Endothelial cell of umbilical vein (primary cell): ENCODE results near the gene SPNS1. TPM values are rescaled to one million over a fixed set of nuclear protein-coding genes. Genes with fewer than 3 reads are reported as not detected.

Experiments used
- BruUV-seq: library from RNA; stranded (reverse); fragments of 400-500 nt; replicated peaks from 2 replicates; lab custom pipeline; 2021; lab: Mats Ljungman, UMichigan
- CTCF ChIA-PET: fragments of 300-600, 350-600 bp; sonication (Branson Sonifier 250); formaldehyde crosslinking; loops from one replicate; lab custom pipeline; 2021; ENCODE audit warnings: antibody characterized with exemption, inconsistent platforms; lab: Charles Lee
- POLR2A ChIA-PET: fragments of 300-600, 350-600 bp; sonication (Branson Sonifier 250); formaldehyde crosslinking; loops from one replicate; lab custom pipeline; 2021; ENCODE audit warnings: antibody characterized with exemption, inconsistent platforms; lab: Charles Lee
- DNase-seq: peaks from one replicate; pipeline ENCODE4 v3.0.0-alpha.2; 2011; ENCODE audit warnings: low read depth, low spot score
- FAIRE-seq: peaks from 2 replicates; lab custom pipeline; 2011; peaks lifted over from hg19 to GRCh38; lab: Jason Lieb, UNC
- H2AFZ ChIP-seq: 2 replicates; pipeline ENCODE4 v1.6.0; 2012; ENCODE audit warnings: low read depth, low read length, control low read depth, inconsistent platforms
- H3K27ac ChIP-seq: 2 replicates; pipeline ENCODE4 v1.5.1; 2011; ENCODE audit warnings: low read depth, mild to moderate bottlenecking, control low read depth, low read length, moderate library complexity; ENCODE audit not compliant: insufficient read depth
- H3K27me3 ChIP-seq, 2 experiments: 2 replicates each; pipeline versions ENCODE4 v1.6.0 to v1.6.1; 2011; ENCODE audit warnings: low read length in 2 of 2, mixed read lengths in 1 of 2; ENCODE audit not compliant: control insufficient read depth in 2 of 2, insufficient read depth in 2 of 2
- H3K36me3 ChIP-seq, 2 experiments: 2 replicates in 1 of 2; 3 replicates in 1 of 2; pipeline ENCODE4 v1.5.1; 2011; ENCODE audit warnings: low read length in 2 of 2, mild to moderate bottlenecking in 1 of 2, moderate library complexity in 1 of 2; ENCODE audit not compliant: control insufficient read depth in 2 of 2, insufficient read depth in 2 of 2; ENCODE audit errors: extremely low read depth in 1 of 2
- H3K4me1 ChIP-seq: 3 replicates; pipeline ENCODE4 v1.5.1; 2011; ENCODE audit warnings: mild to moderate bottlenecking, low read length; ENCODE audit not compliant: control insufficient read depth, insufficient read depth; ENCODE audit errors: extremely low read depth
- H3K4me2 ChIP-seq: 2 replicates; pipeline ENCODE4 v1.6.1; 2011; ENCODE audit warnings: low read length, control low read depth, mixed read lengths; ENCODE audit not compliant: insufficient read depth
- H3K4me3 ChIP-seq, 3 experiments: fragments of 200-600 bp in 1 of 3; sonication (generic), shearing (Covaris generic) in 1 of 3; replicated peaks in 1 of 3; 2 replicates each; pipeline ENCODE4 v1.5.1; 2011 to 2016; ENCODE audit warnings: control low read depth in 3 of 3, low read length in 3 of 3, mild to moderate bottlenecking in 2 of 3, inconsistent platforms in 1 of 3, low read depth in 1 of 3, moderate library complexity in 1 of 3; ENCODE audit not compliant: insufficient read depth in 1 of 3
- H3K79me2 ChIP-seq: 2 replicates; pipeline ENCODE4 v1.6.0; 2012; ENCODE audit warnings: low read length, inconsistent platforms; ENCODE audit not compliant: control insufficient read depth, insufficient read depth
- H3K9ac ChIP-seq: replicated peaks from 2 replicates; pipeline ENCODE3; 2011; ENCODE audit warnings: low read length, control low read depth; ENCODE audit not compliant: insufficient read depth; ENCODE audit errors: extremely low read depth
- H3K9me1 ChIP-seq: replicated peaks from 3 replicates; pipeline ENCODE4 v1.6.0; 2011; ENCODE audit warnings: mild to moderate bottlenecking, low read length; ENCODE audit not compliant: control insufficient read depth, insufficient read depth; ENCODE audit errors: extremely low read depth
- H3K9me3 ChIP-seq: replicated peaks from 2 replicates; pipeline ENCODE4 v1.5.1; 2012; ENCODE audit warnings: low read length, inconsistent platforms; ENCODE audit not compliant: control insufficient read depth, insufficient read depth
- H4K20me1 ChIP-seq: replicated peaks from 2 replicates; pipeline ENCODE3; 2011; ENCODE audit warnings: mild to moderate bottlenecking, low read length; ENCODE audit not compliant: control insufficient read depth, insufficient read depth; ENCODE audit errors: extremely low read depth
- CTCF ChIP-seq, 2 donors: IDR thresholded peaks; 1 replicate in 1 of 2; 2 replicates in 1 of 2; pipeline ENCODE4 v1.5.1; 2011; ENCODE audit warnings: low read length in 2 of 2, mild to moderate bottlenecking in 2 of 2, moderate library complexity in 2 of 2, control low read depth in 1 of 2, inconsistent platforms in 1 of 2, low read depth in 1 of 2; ENCODE audit not compliant: insufficient read depth in 1 of 2; ENCODE audit errors: extremely low read depth in 1 of 2
- EZH2 ChIP-seq: IDR thresholded peaks from 2 replicates; pipeline ENCODE4 v1.6.1; 2012; ENCODE audit warnings: borderline replicate concordance, low read depth, mild to moderate bottlenecking, moderate library complexity, low read length, inconsistent platforms; ENCODE audit not compliant: severe bottlenecking
- FOS ChIP-seq: IDR thresholded peaks from 2 replicates; pipeline ENCODE4 v1.6.1; 2011; ENCODE audit warnings: mild to moderate bottlenecking, low read length, moderate library complexity, borderline replicate concordance; ENCODE audit not compliant: insufficient read depth
- GATA2 ChIP-seq: IDR thresholded peaks from 2 replicates; pipeline ENCODE4 v1.7.0; 2011; ENCODE audit warnings: low read depth, mild to moderate bottlenecking, moderate library complexity, mixed read lengths, low read length; ENCODE audit not compliant: insufficient read length, insufficient read depth
- JUN ChIP-seq: IDR thresholded peaks from 2 replicates; pipeline ENCODE4 v1.6.1; 2011; ENCODE audit warnings: borderline replicate concordance, low read depth; ENCODE audit not compliant: insufficient read length, insufficient read depth
- MAX ChIP-seq: IDR thresholded peaks from 2 replicates; pipeline ENCODE4 v1.6.1; 2011; ENCODE audit not compliant: insufficient read depth, insufficient read length
- MYC ChIP-seq: IDR thresholded peaks from one replicate; pipeline ENCODE4 v1.6.1; 2011; ENCODE audit warnings: mild to moderate bottlenecking, low read depth, low read length
- POLR2A ChIP-seq: IDR thresholded peaks from 2 replicates; pipeline ENCODE4 v1.6.1; 2012; ENCODE audit warnings: low read depth, mild to moderate bottlenecking, control low read depth, low read length
- POLR2AphosphoS5 ChIP-seq: IDR thresholded peaks from 2 replicates; pipeline ENCODE4 v1.6.1; 2012; ENCODE audit warnings: low read depth, mild to moderate bottlenecking, control low read depth, low read length, moderate library complexity; ENCODE audit not compliant: insufficient read depth
- dilution Hi-C: fragments of 300-500 bp; cut with MboI; formaldehyde crosslinking; loops from one replicate; pipeline ENCODE4 v1.15.0; 2019; ENCODE audit warnings: low sequenced_read_pairs; ENCODE audit not compliant: extremely low pct_ligation_motif_present
- intact Hi-C: fragments of 100-400 bp; cut with micrococcal nuclease; formaldehyde crosslinking; loops from one replicate; pipeline ENCODE4 v1.10.0; 2022
- polyA plus RNA-seq, 4 experiments: library from polyadenylated mRNA; depleted of rRNA in 3 of 4; stranded (reverse) in 3 of 4; unstranded in 1 of 4; fragments of >200 nt; gene quantifications; 2 replicates each; pipeline versions ENCODE4 v1.2.1 to v1.2.3, GENCODE V29; 2011 to 2012; ENCODE audit warnings: missing spikeins in 1 of 4
- total RNA-seq: library from RNA; stranded (reverse); gene quantifications from 2 replicates; pipeline ENCODE4 v1.2.3, GENCODE V29; 2021

The SPNS1 gene
- total and polyA plus RNA-seq, 2 donors (not counting 3 experiments of a cell fraction or from before 2014, with no cell fraction given), result 65.2 to 133 TPM

GRCh38 chr16:28999577-28999976 lies 25.0 kb downstream of the SPNS1 start:
- POLR2A ChIA-PET, result no interaction called here
- BruUV-seq, result no TSS peak
- dilution Hi-C loops, result no loop called here

More at GRCh38 chr16:28999577-28999976, 25.0 kb downstream of the SPNS1 start:
- no peaks in the 10 kb centered on the region for H3K36me3 ChIP-seq
- H4K20me1 ChIP-seq, result no peaks in the 10 kb centered on the region
- FAIRE-seq, result no peak
- H3K9me3 ChIP-seq, result no peaks in the 10 kb centered on the region
- no peak overlapping the region for H2AFZ ChIP-seq
- no peak overlapping the region for H3K9ac ChIP-seq
- CTCF ChIA-PET, result interaction anchor here (2.6 kb wide), 1 partner anchor 26 kb away, joined by 7 read pairs; no protein-coding TSS in a partner anchor
- H3K4me2 ChIP-seq, result no peak overlapping the region
- intact Hi-C loops, result no loop called here
- H3K9me1 ChIP-seq, result no peaks in the 10 kb centered on the region
- H3K27me3 ChIP-seq, result no peaks in the 10 kb centered on the region
- H3K4me1 ChIP-seq, result no peaks in the 10 kb centered on the region
- TF ChIP-seq MAX (no peak), GATA2 (no peak), CTCF (IDR thresholded peaks at IDR 0.05; ENCODE audit: extremely low read depth in 1 of 2, insufficient read depth in 1 of 2, low read depth in 1 of 2, low read length in 2 of 2) (no peak), JUN (no peak), EZH2 (no peak), POLR2AphosphoS5 (no peak), POLR2A (no peak), MYC (no peak), FOS (no peak)
- no peak for DNase-seq
- no peaks in the 10 kb centered on the region for H3K79me2 ChIP-seq
- H3K4me3 ChIP-seq, result no peak overlapping the region
- no peak overlapping the region for H3K27ac ChIP-seq
